ENCODE results near the gene GRIK2. TPM values are rescaled to one million over a fixed set of nuclear protein-coding genes. Genes with fewer than 3 reads are reported as not detected.

The GRIK2 gene
- polyA plus RNA-seq, 12 donors, result 0.79 to 4.1 (median 1.9) TPM; not detected in 2

GRCh38 chr6:101400326-101401135 lies 7.0 kb downstream of the GRIK2 start:
- DNase-seq, result no peak

GRCh38 chr6:101401171-101401570 lies 7.7 kb downstream of the GRIK2 start:
- DNase-seq, result no peak

DNA sequence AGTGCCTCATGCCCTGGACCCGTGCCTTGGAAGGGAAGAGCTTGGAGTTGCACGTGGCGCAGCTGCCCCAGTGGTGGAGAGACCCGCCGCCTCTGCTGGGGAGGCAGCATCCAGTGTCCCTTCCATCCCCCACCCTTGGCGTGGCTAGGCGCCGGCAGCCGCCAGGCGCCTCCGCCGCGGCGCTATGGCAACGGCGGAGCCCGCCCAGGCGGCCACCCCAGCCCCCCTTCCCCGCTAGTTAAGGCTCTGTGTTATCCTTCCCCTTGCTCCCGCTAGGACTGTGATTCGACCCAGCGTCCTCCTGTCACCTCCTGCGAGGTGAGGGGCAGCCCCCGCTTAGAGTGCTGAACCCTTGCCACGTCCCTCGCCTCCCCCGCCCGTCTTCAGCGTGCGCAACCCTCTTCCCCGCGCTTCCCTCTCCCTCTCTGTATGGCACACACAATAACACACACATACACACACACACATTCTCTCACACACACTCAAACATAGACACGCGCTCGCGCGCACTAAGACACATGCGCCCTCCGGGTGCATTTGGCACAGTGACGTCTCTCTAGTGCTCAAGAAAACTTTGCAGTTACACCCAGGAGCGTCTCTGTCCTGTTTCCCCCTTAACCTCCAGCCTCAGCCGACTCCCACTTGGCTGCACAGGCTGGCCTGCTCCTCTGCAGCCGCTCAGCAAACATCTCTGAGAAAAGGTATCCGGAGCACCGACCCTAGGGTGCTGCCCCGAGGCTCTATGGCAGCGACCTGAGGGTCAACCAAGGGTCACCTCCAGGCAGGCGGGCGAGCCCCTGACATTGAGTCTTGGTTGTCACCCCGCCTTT lies 8.5 kb downstream of the GRIK2 start:
- no peak for DNase-seq

- DNase-seq, result no peak
Measured at GRCh38 chr6:101402622-101403031, 9.1 kb downstream of the GRIK2 start.

- DNase-seq, result no peak
Measured at GRCh38 chr6:101403216-101403945, 9.9 kb downstream of the GRIK2 start.

- DNase-seq, result no peak
Measured at GRCh38 chr6:101404775-101405174, 11.3 kb downstream of the GRIK2 start.

GRCh38 chr6:101413773-101414172 lies 20.3 kb downstream of the GRIK2 start:
- no peak for DNase-seq

- DNase-seq, result no peak
Measured at GRCh38 chr6:101417900-101418299, 24.4 kb downstream of the GRIK2 start.

DNA sequence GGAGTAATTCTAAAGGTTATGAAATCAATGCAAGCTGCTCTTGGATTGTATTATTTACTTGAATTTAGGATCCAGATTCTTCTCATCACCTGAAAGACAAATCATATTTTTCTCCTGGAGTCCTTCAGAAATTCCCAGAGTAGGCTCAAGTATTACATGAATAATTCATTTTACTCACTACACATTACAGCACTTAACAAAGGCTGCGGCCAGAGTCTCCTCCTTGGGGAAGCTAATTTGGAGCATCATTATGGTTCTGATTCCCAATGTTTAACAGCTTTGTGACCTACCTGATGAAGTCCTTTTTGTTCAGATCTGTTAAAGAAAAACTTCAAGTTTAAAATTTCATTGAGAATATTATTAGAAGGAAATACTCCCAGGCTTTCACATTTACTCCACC lies 28.7 kb downstream of the GRIK2 start:
- DNase-seq, result no peak

DNA sequence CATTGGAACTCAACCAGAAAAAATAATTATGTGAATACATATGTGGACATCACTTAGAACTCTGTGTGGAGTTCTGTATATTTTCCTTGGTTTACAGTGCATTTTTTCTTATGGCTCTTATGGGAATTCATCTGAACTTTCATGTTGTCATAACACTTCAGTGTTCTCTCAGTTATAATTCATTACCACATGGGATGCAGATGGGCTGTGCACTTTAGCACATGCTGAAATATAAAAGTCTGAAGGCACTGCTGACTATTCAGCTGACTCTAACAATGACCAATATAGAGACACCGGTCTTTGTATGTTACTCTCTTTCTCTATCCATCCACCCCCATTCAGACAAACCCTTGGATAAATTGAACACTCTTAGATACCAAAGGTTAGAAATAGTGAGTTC lies 29.3 kb downstream of the GRIK2 start:
- DNase-seq, result no peak

- no peak for DNase-seq
Measured at GRCh38 chr6:101429270-101429669, 35.8 kb downstream of the GRIK2 start.

GRCh38 chr6:101429845-101430244 lies 36.3 kb downstream of the GRIK2 start:
- no peak for DNase-seq

GRCh38 chr6:101433141-101433540 lies 39.6 kb downstream of the GRIK2 start:
- no peak for DNase-seq

DNA sequence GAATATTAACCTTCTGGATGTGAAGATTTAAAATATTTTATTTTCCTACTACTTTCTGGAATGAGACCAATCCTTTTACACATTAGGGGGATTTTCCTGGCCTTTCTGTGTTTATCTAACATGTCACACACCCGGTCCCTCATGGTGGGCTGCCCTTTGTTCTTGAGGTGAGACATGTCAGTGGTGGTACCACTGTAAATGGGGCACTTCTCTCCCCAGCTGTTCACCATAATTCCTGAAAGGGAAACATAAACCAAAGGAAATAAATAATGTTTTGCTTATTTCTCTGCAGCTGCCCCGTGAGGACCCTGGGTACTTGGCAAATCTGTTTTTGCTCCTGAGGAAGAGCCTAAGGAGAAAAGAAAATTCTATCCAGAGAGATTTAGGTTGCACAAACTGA lies 41.1 kb downstream of the GRIK2 start:
- no peak for DNase-seq

DNA sequence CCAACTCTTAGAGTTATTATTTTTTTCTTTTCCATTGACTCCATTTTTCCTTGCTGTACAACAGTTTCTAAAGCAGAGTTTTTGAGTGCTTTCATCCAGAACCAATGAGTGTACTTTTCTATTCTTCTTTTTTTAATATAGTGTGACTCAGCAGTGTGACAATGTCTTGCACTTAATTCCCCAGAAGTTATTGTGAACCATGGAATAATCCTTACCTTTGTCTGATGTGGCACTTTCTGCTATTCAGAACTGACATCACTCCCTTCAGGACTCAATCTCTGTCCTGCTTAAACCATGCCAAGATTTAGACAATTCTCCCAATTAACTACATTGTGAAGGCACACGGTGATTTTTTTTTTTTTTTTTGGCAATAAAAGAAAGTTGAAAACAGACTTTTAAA lies 41.5 kb downstream of the GRIK2 start:
- no peak for DNase-seq

- no peak for DNase-seq
Measured at GRCh38 chr6:101439790-101440189, 46.3 kb downstream of the GRIK2 start.

DNA sequence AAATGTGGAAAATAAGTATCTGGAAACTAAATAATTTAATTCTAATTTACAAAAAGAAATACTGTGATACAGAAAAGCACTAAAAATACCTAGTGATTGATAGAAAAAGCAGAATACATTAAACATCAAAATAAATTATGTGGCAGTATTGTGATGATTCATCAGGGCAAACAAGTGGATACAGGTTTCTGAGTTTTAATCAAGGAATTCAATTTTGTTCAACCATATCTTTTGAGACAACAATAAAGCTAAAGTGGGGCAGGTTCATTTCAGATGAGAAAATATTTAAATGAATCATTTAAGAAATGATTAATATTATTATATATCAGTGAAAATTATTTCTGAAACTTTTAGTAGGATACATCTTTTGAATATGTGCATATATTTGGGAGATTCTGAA lies 49.8 kb downstream of the GRIK2 start:
- DNase-seq, result no peak

- no peak for DNase-seq
Measured at GRCh38 chr6:101444717-101445116, 51.2 kb downstream of the GRIK2 start.

DNA sequence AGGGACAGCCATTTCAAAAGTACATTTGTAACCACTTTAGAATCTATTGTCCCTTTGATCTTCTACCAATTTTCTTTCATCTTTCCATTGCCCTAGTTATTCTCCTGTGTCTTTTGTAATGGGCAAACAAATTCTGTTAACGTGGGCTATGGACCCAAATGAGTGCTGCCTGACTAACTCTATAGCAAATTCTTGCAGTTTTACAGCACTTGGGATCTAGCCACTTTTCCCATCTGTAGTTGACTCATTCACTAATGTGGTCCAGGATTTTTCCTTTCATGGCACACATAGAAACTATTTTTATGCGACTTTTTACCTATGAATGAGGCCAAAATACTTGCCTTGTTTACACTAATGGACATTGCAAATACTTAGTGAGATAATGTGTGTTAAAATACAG lies 52.0 kb downstream of the GRIK2 start:
- no peak for DNase-seq

- no peak for DNase-seq
Measured at GRCh38 chr6:101450901-101451300, 57.4 kb downstream of the GRIK2 start.

DNA sequence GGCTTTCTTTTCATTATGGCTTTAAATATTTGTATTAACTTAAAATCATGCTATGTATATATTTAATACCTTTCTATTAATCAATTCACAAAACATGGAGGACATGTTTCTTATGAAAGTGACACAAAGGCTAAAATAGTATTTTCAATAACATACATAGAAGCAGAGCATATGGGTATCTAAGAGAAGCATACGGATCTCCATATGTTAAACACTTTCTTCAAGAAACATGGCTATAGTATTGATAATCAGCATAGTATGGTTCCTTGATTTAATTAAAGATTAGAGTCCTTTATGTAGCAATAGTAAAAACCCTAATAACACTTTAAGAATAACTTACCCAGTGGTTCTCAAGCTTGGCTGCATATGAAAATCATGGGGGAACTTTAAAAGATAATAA lies 58.5 kb downstream of the GRIK2 start:
- no peak for DNase-seq

DNA sequence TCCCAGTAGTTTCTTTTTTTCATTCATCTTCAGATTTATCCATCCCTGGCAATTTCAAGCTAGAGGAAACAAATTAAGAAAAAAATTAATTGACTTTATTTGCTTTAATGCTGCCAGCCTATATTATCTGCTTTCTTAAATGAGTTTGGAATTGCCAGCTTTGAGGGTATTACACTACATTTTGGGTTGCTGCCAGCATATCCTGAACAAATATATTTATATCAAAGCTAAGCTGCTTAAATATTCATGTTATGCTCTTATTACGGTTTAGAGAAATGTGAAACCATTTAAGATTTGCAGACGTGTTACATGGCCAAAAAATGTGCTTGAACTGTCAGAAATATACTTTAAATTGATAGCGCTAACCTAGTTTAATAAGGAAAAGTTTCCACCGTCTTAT lies 59.7 kb downstream of the GRIK2 start:
- DNase-seq, result no peak

All from muscle of arm (tissue), 12 donors.